ENCODE measurements around the gene GHRL. TPM values are rescaled to one million over a fixed set of nuclear protein-coding genes. Genes with fewer than 3 reads are reported as not detected.

GHRL gene
- total RNA-seq, 2 experiments from 2014 or later = 0.22 TPM; not detected in 1

DNA sequence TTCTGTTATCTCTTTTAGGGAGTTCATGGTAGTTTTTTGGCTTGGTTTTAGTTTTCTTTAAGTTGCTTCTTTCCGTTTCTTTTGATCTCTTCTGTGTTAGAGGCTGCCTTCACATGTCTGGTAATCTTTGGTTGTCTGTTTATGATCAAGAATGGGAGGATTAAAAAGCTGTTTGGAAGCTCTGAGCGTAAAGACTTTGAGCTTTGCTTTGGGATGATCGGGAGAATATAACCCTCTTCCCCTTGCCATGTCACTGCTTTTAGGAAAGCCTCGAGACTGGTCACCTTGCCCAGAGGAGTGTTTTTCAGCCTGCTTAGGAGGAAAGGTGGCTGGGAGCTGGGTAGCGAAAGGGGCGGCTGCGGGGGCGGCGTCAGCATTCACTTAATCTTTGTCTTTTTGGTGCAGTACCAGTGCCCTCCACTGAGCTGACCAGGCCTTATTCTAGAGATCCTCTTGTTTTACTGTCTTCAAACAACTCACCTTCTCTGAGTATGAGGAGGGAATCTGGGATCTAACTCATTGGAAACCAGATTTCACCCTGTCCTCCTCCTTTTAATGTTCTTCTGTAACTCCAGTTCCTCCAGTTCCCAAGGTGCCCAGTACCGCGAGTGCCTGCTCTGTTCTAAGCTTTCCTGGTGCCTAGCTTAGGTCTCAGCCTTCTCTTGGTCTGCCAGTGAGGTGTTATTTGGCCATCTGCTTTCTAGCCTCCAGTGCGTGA, 28.9 kb downstream of the GHRL start:
- intact Hi-C loops (cut with micrococcal nuclease) = no loop called here
- peaks cover 70% of the 10 kb centered on the region for H3K4me1 Mint-ChIP-seq (ENCODE audit: low read depth)
- TF ChIP-seq, protein P1, sequence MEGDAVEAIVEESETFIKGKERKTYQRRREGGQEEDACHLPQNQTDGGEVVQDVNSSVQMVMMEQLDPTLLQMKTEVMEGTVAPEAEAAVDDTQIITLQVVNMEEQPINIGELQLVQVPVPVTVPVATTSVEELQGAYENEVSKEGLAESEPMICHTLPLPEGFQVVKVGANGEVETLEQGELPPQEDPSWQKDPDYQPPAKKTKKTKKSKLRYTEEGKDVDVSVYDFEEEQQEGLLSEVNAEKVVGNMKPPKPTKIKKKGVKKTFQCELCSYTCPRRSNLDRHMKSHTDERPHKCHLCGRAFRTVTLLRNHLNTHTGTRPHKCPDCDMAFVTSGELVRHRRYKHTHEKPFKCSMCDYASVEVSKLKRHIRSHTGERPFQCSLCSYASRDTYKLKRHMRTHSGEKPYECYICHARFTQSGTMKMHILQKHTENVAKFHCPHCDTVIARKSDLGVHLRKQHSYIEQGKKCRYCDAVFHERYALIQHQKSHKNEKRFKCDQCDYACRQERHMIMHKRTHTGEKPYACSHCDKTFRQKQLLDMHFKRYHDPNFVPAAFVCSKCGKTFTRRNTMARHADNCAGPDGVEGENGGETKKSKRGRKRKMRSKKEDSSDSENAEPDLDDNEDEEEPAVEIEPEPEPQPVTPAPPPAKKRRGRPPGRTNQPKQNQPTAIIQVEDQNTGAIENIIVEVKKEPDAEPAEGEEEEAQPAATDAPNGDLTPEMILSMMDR (IDR thresholded peaks at IDR 0.05) = peak; percentile 74
- H3K9me3 Mint-ChIP-seq = no peaks in the 10 kb centered on the region
- peak; percentile 98 for ATAC-seq
- H3K4me3 Mint-ChIP-seq = peak overlapping the region; percentile 59
- H3K27me3 Mint-ChIP-seq = no peaks in the 10 kb centered on the region
- POLR2A ChIA-PET = interaction anchor here (1.0 to 1.8 kb wide), 4 partner anchors 10 to 277 kb away, joined by 3 to 12 read pairs (median 6); partner anchors contain the start of genes EMC3 and TATDN2
- H3K36me3 Mint-ChIP-seq (ENCODE audit: low read depth) = peaks cover 74% of the 10 kb centered on the region
- CTCF ChIA-PET = interaction anchor here (0.6 to 4.2 kb wide), 46 partner anchors 8 to 493 kb away, joined by 3 to 27 read pairs (median 4); partner anchors contain the start of genes IRAK2, TATDN2 and VHL
- peak; percentile 90 for DNase-seq
- peak overlapping the region; percentile 90 for H3K27ac Mint-ChIP-seq

DNA sequence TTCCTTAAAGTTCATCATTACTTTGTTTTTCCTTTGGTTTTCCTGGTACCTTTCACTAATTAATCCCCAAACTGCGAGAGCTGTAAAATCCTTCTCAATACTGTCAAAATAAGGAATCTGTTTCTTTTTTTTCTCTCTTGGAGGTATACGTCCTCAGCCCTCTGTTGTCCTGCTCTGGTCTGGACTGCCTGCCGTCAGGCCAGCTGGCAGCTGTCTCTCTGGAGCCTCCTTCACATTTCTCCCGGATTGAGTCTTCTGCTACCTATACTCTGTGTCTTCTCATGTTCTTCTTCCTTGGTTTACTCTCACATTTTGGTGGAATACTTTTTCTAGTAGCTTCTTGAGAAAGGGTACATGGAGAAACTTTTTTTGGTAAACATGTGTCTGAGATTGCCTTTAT, 30.7 kb downstream of the GHRL start:
- intact Hi-C loops (cut with micrococcal nuclease) = no loop called here
- peaks cover 71% of the 10 kb centered on the region for H3K36me3 Mint-ChIP-seq (ENCODE audit: low read depth)
- CTCF ChIA-PET = interaction anchor here (0.9 to 4.2 kb wide), 6 partner anchors 9 to 145 kb away, joined by 3 to 27 read pairs (median 3); partner anchors contain the start of gene TATDN2
- ATAC-seq (no peak), DNase-seq (no peak)
- H3K9me3 Mint-ChIP-seq = no peaks in the 10 kb centered on the region
- POLR2A ChIA-PET = interaction anchor here (0.6 to 1.2 kb wide), 4 partner anchors 14 to 133 kb away, joined by 3 to 4 read pairs (median 3); partner anchors contain the start of gene TATDN2
- TF ChIP-seq, protein P1 (IDR thresholded peaks at IDR 0.05) = no peak
- peaks cover 65% of the 10 kb centered on the region for H3K4me1 Mint-ChIP-seq (ENCODE audit: low read depth)
- peak overlapping the region; percentile 51 for H3K27ac Mint-ChIP-seq
- no peak overlapping the region for H3K4me3 Mint-ChIP-seq
- H3K27me3 Mint-ChIP-seq = no peaks in the 10 kb centered on the region

DNA sequence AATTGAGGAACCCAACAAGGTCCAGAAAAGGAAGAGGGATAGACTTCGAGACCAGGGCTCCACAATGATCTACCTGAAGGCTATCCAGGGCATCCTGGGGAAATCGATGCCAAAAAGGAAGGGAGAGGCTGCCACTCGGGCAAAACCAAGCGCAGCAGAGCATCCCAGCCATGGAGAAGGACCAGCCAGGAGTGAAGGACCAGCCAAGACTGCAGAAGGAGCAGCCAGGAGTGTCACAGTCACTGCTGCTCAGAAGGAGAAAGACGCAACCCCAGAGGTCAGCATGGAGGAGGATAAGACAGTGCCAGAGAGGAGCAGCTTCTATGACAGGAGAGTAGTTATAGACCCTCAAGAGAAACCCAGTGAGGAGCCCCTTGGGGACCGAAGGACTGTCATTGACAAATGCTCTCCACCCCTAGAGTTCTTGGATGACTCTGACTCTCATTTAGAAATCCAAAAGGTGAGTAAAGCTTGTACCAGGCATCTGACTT, 32.5 kb downstream of the GHRL start:
- no peaks in the 10 kb centered on the region for H3K9me3 Mint-ChIP-seq
- TF ChIP-seq, protein P1 (IDR thresholded peaks at IDR 0.05) = no peak
- DNase-seq (no peak), ATAC-seq (no peak)
- H3K27ac Mint-ChIP-seq = peak overlapping the region; percentile 66
- ChIA-PET CTCF (interaction anchor here (0.9 to 1.6 kb wide), 2 partner anchors 10 kb away, joined by 4 to 6 read pairs; no protein-coding TSS in a partner anchor), POLR2A (interaction anchor here (1.2 kb wide), 1 partner anchor 95 kb away, joined by 3 read pairs; no protein-coding TSS in a partner anchor)
- H3K4me1 Mint-ChIP-seq (ENCODE audit: low read depth) = peaks cover 68% of the 10 kb centered on the region
- H3K4me3 Mint-ChIP-seq = no peak overlapping the region
- intact Hi-C loops (cut with micrococcal nuclease) = no loop called here
- H3K36me3 Mint-ChIP-seq (ENCODE audit: low read depth) = peaks cover 74% of the 10 kb centered on the region
- no peaks in the 10 kb centered on the region for H3K27me3 Mint-ChIP-seq

DNA sequence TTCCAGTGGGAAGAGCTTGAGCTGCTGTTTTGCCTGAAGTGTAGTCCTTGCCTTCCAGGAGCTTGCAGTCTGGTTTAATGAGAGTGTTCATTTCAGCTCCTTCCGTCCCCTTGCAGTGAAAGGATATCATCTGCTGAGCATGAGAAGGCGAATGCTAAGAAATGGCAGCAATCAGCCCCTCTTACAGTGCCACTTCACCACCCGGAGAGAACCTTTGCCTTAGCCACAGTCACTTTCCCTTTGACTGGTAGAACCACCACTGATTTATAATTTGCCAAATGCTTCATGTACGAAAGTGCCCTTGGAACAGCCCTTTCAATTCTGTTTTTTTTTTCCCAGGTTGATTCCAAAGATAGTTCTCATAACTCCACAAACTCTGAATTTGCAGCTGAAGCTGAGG, 32.9 kb downstream of the GHRL start:
- H3K4me3 Mint-ChIP-seq = no peak overlapping the region
- no peaks in the 10 kb centered on the region for H3K9me3 Mint-ChIP-seq
- H3K4me1 Mint-ChIP-seq (ENCODE audit: low read depth) = peaks cover 73% of the 10 kb centered on the region
- no peak for ATAC-seq
- ChIA-PET CTCF (interaction anchor here (1.6 kb wide), 1 partner anchor 9 kb away, joined by 6 read pairs; no protein-coding TSS in a partner anchor), POLR2A (interaction anchor here (0.6 kb wide), 1 partner anchor 265 kb away, joined by 3 read pairs; no protein-coding TSS in a partner anchor)
- TF ChIP-seq, protein P1 (IDR thresholded peaks at IDR 0.05) = no peak
- intact Hi-C loops (cut with micrococcal nuclease) = no loop called here
- H3K36me3 Mint-ChIP-seq (ENCODE audit: low read depth) = peaks cover 77% of the 10 kb centered on the region
- DNase-seq = no peak
- H3K27me3 Mint-ChIP-seq = no peaks in the 10 kb centered on the region
- H3K27ac Mint-ChIP-seq = peak overlapping the region; percentile 66
